BJ (cell line): Measurements from ENCODE around the gene CYGB. TPM values are rescaled to one million over a fixed set of nuclear protein-coding genes. Genes with fewer than 3 reads are reported as not detected.
"Not testable (repeated sequence)": the region's sequence is repeated elsewhere in the genome, so short reads cannot be mapped to it uniquely, and the experiment has no call there.

Experiments
- CTCF ChIA-PET: fragments of 350-600 bp; formaldehyde crosslinking; extraction: SDS; loops from one replicate; lab custom pipeline; 2021; ENCODE audit warnings: antibody characterized with exemption, inconsistent platforms; lab: Yijun Ruan, JAX
- POLR2A ChIA-PET: fragments of 300-600 bp; sonication (Branson Sonifier 250); formaldehyde crosslinking; extraction: SDS; loops from one replicate; lab custom pipeline; 2021; ENCODE audit warnings: antibody characterized with exemption; lab: Charles Lee
- DNase-seq: peaks from one replicate; pipeline ENCODE4 v3.0.0-alpha.2; 2011; ENCODE audit warnings: low read depth
- H3K27me3 ChIP-seq: 2 replicates; pipeline ENCODE4 v1.6.0; 2011; ENCODE audit warnings: low read length; ENCODE audit not compliant: control insufficient read depth, insufficient read depth
- H3K36me3 ChIP-seq: 2 replicates; pipeline ENCODE4 v1.5.1; 2011; ENCODE audit warnings: low read length; ENCODE audit not compliant: control insufficient read depth, insufficient read depth
- H3K4me3 ChIP-seq: 2 replicates; pipeline ENCODE4 v1.5.1; 2011; ENCODE audit warnings: low read depth, mild to moderate bottlenecking, control low read depth, low read length
- polyA plus RNA-seq: library from polyadenylated mRNA; depleted of rRNA; stranded (reverse); fragments of >200 nt; gene quantifications from 2 replicates; pipeline ENCODE4 v1.2.3, GENCODE V29; 2011
- TF ChIP-seq, protein P1 (sequence below): IDR thresholded peaks from 2 replicates; pipeline ENCODE4 v1.5.1; 2011; ENCODE audit warnings: low read depth, mild to moderate bottlenecking, control low read depth, inconsistent platforms, low read length, moderate library complexity; ENCODE audit not compliant: insufficient read depth

CYGB gene
- polyA plus RNA-seq, 1 experiment = 1.4 TPM

DNA sequence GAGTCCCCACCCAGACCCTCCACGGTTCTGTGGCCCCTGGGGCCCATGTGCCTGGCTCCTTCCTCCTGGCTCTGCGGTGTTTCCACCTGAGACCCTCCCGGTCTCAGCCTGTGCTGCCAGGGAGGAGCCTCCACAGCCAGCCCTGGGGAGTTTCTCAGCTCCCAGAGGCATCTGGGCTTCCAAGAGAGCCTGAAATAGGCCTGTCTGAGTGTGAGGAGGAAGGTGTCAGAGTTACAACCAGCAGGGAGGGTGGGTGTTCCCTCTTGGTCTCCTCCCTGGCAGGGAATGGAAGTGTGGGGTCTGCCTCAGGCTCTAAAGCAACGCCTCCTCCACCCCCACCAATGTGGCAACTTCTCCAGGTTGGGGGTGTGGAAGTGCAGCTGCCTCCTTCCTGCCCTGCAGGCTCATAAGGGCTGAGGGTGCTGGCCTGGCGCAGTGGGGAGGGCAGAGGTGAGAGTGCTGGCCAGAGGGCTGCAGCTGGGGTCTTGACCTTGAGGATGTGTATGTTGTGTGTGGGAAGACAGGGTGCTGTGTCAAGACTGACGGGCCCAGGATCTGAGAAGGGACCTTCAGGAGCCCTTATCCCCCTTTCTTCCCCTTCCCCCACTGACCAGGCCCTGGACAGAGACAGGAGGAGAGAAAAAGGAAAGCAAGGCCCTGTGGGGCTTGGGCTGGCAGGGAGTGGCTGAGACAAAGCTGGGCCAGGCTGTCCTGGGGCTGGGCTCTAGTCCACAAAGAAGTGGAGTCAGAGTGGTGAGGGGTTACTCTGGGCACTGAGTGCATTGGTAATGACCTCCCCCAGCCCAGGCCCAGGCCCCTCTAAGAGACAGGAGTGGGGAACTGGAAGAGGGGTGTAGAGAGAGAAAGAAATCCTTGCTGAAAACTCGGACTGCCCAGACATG, 2.4 kb downstream of the CYGB start:
- Histone ChIP-seq H3K27me3 (peaks cover 15% of the 10 kb centered on the region), H3K4me3 (no peak overlapping the region), H3K36me3 (no peaks in the 10 kb centered on the region)
- POLR2A ChIA-PET = no interaction called here
- CTCF ChIA-PET = interaction anchor here (1.2 to 1.3 kb wide), 3 partner anchors 9 to 24 kb away, joined by 3 to 7 read pairs (median 4); no protein-coding TSS in a partner anchor
- TF ChIP-seq, protein P1, sequence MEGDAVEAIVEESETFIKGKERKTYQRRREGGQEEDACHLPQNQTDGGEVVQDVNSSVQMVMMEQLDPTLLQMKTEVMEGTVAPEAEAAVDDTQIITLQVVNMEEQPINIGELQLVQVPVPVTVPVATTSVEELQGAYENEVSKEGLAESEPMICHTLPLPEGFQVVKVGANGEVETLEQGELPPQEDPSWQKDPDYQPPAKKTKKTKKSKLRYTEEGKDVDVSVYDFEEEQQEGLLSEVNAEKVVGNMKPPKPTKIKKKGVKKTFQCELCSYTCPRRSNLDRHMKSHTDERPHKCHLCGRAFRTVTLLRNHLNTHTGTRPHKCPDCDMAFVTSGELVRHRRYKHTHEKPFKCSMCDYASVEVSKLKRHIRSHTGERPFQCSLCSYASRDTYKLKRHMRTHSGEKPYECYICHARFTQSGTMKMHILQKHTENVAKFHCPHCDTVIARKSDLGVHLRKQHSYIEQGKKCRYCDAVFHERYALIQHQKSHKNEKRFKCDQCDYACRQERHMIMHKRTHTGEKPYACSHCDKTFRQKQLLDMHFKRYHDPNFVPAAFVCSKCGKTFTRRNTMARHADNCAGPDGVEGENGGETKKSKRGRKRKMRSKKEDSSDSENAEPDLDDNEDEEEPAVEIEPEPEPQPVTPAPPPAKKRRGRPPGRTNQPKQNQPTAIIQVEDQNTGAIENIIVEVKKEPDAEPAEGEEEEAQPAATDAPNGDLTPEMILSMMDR = no peak
- DNase-seq = no peak

DNA sequence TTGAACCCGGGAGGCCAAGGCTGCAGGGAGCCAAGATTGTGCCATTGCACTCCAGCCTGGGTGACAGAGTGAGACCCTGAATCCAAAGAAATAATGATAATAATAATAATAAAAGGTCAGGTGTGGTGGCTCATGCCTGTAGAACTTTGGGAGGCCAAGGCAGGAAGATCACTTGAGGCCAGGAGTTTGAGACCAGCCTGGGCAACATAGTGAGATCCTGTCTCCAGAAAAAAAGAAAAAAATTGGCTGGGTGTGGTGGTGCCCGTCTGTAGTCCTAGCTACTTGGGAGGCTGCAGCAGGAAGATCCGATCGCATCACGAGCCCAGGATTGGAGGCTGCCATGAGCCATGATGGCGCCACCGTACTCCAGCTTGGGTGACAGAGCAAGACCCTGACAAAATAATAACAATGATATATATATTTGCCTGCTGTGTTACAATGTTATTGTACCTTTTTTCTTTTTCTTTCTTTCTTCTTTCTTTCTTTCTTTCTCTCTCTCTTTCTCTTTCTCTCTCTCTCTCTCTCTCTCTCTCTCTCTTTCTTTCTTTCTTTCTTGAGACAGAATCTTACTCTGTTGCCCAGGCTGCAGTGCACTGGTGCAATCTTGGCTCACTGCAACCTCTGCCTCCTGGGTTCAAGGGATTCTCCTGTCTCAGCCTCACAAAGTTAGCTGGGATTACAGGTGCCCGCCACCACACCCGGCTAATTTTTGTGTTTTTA, 3.7 kb downstream of the CYGB start:
- H3K27me3 ChIP-seq = peaks cover 12% of the 10 kb centered on the region
- DNase-seq, H3K36me3 ChIP-seq, POLR2A ChIA-PET, H3K4me3 ChIP-seq: not testable (repeated sequence)
- CTCF ChIA-PET = interaction anchor here (1.2 to 1.6 kb wide), 3 partner anchors 10 to 11 kb away, joined by 5 to 8 read pairs (median 7); no protein-coding TSS in a partner anchor

DNA sequence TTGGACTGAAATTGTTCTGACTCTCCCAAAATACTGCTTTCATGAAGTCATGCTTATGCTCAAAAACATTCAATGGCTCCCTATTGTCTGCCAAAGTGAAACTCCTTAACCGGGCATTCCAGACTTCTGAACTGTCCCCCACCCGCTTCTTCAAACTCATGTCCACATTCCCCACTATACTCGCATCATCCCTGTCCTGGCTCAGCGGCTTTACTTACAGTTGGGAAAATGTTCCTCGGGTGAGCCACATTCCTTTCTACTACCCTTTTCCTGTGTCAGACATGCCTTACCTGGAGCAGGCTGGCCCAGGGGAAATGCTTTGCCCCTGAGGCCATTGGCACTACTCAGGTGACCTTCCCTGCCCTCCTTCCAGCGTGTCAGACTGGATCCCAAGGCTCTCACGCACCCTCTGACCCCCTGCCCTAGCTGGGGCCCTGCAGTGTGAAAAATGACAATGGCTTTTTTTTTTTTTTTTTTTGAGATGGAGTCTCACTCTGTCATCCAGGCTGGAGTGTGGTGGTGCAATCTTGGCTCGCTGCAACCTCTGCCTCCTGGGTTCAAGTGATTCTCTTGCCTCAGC, 5.3 kb downstream of the CYGB start:
- ChIA-PET POLR2A (no interaction called here), CTCF (interaction anchor here (1.6 kb wide), 1 partner anchor 9 kb away, joined by 8 read pairs; no protein-coding TSS in a partner anchor)
- H3K27me3 ChIP-seq = peaks cover 6% of the 10 kb centered on the region
- TF ChIP-seq, protein P1 = no peak
- no peaks in the 10 kb centered on the region for H3K36me3 ChIP-seq
- no peak for DNase-seq
- H3K4me3 ChIP-seq = no peak overlapping the region

- H3K4me3 ChIP-seq = no peak overlapping the region
- ChIA-PET POLR2A (no interaction called here), CTCF (interaction anchor here (1.4 kb wide), 1 partner anchor 149 kb away, joined by 4 read pairs; no protein-coding TSS in a partner anchor)
- TF ChIP-seq, protein P1 = no peak
- H3K36me3 ChIP-seq = no peaks in the 10 kb centered on the region
- no peak for DNase-seq
- peaks cover 2% of the 10 kb centered on the region for H3K27me3 ChIP-seq
These were observed 5.9 kb downstream of the CYGB start for GRCh38 chr17:76531486-76532038.

GRCh38 chr17:76530811-76531485, 6.6 kb downstream of the CYGB start:
- Histone ChIP-seq H3K4me3 (no peak overlapping the region), H3K36me3 (no peaks in the 10 kb centered on the region), H3K27me3 (no peaks in the 10 kb centered on the region)
- DNase-seq = no peak
- CTCF ChIA-PET = interaction anchor here (0.6 to 4.2 kb wide), 6 partner anchors 8 to 180 kb away, joined by 3 to 19 read pairs (median 4); partner anchors contain the start of gene MXRA7
- TF ChIP-seq, protein P1 = no peak
- POLR2A ChIA-PET = no interaction called here
